Astrocyte of the hippocampus (primary cell): Measurements from ENCODE around the gene NAA10.
"Not testable (repeated sequence)": the region's sequence is repeated elsewhere in the genome, so short reads cannot be mapped to it uniquely, and the experiment has no call there.

ENCODE experiments used
- DNase-seq: peaks from one replicate; pipeline ENCODE4 v3.0.0; 2011; ENCODE audit warnings: low read depth, low spot score

NAA10 gene

DNA sequence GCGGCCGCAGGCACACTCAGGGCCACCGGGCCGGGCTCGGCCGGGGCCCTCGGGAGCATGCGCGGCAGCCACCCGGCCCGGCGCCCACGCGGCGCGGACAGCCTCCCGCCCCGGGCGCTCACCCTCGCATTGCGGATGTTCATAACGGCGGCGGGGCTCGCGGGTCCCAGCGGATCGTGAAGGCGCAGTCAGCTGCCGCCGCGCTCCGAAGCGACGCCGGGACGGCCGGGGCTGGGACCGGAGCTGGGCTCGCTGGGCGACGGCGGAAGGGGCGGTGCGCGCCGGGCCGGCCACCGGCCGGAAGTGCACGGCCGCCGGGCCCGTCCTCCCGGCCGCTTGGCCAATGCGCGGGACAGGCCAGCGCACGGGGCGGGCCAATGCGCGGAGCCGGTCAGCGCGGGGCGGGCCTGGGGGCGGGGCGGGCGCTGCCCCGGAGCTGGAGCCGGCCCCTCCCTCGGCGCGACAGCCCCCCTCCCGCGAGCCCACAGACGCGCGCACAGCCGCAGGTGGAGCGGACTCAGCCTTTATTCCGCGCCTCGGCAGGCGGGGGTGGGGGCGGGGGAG is at the start of gene NAA10:
Gene NAA10, minus strand, starts transcription at position 276 of the 564 bp plus-strand sequence. Its CDS starts 133 bp downstream, at position 143.
- peak; percentile 91 for DNase-seq

DNA sequence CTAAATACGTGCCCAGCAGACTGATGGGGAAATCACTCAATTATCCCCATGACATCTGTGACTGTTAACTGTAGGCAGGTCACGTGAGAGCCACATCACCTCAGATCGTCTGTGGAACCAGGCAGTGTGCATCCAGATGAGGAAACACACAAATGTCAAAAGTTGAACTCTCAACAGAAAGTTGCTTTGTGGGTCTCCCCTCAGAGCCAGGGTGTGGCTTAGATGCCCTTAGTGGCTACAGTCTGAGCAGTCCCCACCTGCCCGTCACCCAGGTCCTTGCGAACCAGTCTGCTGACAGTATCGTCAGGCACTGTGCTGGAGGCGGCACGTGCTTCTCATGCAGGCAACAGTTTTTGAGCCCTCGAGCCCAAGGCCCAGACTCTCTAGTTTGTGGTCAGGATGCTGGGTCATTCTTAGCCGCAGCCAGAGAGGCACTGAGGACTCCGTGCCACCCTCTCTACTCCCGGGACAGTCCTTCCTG is 48.5 kb upstream of the NAA10 start:
- no peak for DNase-seq

DNA sequence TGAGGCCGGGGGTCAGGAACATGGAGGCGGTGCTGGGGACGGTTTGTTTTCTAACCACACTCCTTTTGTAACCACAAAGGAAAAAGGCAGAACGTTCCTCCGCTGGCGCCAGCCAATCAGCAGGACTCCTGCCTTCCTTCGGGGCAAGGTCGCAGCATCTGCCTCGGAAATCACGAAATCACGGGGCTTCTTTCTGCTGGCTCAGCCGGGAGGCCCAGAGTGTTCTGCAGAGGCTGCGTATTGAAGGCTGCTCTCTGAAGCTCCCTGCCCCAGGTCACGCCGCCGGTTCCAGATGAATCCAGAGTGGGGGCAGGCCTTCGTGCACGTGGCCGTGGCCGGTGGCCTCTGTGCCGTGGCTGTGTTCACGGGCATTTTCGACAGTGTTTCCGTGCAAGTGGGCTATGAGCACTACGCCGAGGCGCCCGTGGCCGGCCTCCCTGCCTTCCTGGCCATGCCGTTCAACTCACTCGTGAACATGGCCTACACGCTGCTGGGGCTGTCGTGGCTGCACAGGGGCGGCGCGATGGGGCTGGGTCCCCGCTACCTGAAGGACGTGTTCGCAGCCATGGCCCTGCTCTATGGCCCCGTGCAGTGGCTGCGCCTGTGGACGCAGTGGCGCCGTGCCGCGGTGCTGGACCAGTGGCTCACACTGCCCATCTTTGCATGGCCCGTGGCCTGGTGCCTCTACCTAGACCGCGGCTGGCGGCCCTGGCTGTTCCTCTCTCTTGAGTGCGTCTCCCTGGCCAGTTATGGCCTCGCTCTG is 47.1 kb upstream of the NAA10 start:
- no peak for DNase-seq

DNA sequence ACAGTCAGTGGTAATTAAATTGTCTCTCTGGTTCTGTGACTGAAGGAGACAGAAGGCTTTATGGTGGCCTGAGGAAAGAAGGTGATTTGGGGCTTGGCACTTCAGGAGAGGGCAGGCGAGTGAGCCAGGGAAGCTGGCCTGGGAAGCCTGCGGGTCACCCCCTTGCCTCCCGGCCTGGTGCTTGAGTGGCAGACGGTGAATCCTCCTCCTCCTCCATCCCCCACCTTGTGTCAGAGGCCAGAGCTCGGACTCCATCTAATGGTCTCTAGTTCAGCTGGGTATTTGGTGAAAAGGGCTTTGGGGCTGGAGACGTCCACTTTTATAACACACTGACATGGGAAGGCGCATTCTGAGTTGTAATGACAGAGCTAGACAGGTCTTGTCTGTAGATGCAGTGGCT is 46.4 kb upstream of the NAA10 start:
- no peak for DNase-seq

DNA sequence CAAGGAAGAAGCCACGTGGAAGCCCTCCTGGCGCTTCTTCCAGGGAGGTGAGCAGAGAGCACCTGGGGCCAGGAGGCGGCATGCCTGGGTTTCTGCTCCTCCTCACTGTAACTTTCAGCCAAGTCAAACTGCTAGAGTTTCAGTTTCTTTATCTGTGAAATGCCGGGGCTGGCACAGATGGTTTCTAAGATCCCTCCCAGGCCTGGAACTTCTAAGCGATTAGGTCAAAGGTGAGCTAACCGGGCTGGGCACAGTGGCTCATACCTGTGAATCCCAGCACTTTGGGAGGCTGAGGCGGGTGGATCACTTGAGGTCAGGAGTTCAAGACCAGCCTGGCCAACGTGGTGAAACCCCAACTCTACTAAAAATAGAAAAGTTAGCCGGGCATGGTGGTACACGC is 45.6 kb upstream of the NAA10 start:
- DNase-seq, result not testable (repeated sequence)

DNA sequence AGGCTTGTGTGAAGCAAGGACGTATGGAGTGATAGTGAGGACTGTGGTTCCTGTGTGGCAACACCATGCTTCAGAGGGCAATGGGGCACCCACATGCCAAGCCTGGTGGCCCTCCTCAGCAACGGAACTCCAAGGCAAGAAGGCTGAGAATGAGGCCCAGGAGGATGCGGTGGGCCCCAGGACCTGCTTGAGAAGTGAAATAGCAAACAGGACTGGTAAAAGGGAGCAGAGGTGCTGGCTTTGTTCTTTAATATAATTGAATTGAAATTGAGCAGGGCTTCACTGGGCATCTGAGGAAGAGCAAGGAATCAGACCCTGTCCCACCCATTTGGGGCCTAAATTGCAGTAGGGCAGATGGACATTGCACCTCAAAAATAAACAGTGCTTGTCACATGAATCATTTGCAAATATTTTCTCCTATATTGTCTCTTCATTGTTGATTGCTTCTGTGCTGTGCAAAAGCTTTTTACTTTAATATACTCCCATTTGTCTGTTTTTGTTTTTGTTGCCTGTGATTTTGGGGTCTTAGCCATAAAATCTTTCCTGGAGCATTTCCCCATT is 40.0 kb upstream of the NAA10 start:
- no peak for DNase-seq

DNA sequence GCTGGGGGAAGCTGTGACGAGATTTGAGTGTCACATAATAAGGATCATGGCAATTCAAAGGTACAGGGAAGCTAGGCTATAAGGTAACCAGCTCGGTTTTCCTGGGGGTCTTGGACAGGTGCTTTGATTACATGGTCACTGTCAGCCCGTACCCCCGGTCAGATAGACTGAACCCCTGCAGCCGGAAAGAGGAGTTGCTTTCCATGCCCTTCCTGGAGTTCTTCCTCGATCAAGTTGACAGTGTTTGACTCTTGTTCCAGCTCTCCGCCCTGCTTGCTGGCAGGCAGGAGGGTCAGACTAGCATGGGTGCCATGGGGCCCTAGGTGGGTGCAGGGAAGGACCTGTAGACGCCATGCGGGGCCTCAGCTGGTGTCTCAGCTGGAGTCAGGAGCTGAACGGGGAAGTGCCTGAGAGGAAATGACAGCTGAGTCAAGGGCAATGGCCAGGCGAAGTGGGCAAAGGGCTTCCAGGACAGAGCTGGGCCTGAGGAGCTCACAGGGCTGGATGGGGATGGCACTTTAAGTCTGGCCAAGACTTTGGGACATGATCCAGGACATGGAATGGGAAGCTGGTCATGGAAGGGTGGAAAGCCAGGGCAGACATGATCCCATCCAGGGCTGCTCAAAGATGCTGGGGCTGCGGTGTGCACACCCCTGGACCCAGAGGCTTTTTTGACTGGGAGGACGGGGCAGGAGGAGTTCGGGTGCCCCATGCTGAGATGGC is 39.3 kb upstream of the NAA10 start:
- DNase-seq, result no peak

DNA sequence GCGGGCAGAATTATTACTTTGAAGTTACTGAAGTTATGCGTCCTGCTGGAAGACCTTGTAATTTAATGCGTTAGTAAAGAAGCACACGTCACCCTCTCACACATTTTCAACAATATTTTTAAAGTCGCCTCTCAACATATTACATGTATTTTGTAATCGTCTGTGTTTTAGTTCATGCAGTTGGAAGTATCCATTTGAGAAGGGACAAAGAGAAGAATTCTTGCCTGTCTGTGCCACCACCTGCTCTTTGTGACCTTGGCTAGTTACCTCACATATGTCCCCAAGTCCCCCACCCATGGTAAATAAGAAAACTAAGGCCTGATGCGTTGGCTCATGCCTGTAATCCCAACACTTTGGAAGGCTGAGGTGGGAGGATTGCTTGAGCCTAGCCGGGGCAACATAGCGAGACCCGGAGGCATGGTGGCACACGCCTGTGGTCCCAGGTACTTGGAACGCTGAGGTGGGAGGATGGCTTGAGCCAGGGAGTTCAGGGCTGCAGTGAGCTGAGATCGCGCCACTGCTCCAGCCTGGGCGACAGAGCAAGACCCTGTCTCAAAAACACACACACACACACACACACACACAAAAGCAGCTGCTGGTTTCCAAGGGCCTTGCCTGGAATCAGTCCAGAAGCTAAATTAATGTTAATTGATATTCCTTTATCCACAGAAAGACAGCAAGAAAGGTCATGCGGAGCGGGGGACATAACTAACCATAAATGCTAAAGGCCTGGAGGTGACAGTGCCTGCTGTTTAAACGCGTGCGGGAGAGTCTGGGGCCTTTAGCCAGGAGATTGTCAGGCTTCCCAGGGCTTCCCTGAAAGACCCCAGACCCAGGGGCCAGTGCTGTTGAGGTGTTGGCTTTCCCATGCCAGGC is 38.5 kb upstream of the NAA10 start:
- DNase-seq, result no peak

DNA sequence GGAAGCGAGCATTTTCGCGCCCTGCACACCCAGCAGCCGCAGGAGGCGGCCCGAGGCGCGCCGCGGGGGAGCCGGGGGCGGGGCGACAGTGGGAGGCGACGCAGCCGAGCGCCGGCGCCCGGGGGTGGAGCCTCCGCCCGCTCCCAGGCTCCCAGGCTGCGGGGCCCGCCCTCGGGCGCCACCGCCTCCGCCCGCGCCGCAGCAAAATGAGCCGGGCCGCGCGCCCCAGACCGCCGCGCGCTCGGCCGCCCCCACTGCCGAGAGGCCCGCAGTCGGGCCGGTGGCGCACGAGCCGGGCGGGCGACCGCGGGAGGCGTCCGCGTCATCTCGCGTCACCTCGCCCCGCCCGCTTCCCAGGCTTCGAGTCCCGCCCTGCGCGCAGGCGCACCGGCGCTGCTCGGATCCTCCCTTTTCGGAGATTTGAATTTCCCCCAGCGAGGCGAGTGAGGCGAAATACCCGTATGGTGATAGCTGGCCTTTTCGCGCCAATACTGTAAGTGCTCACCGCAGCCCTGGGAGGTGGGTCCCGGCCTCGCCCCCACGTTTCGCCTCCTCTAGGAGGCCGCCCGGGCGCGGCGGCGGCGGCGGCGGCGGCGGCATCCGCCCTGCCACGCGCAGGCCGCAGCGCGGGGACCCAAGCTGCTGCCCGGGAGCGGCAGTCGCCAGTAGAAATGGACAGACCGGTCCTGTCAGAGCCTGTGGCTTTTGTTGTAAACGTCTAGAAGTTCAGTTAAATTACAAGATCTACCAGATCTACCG is 37.7 kb upstream of the NAA10 start, which contains the start of gene TMEM187:
Gene TMEM187, plus strand, starts transcription at position 387 of the 759 bp plus-strand sequence. CDS start 9,309 bp downstream, outside the sequence.
- DNase-seq, result peak; percentile 94

DNA sequence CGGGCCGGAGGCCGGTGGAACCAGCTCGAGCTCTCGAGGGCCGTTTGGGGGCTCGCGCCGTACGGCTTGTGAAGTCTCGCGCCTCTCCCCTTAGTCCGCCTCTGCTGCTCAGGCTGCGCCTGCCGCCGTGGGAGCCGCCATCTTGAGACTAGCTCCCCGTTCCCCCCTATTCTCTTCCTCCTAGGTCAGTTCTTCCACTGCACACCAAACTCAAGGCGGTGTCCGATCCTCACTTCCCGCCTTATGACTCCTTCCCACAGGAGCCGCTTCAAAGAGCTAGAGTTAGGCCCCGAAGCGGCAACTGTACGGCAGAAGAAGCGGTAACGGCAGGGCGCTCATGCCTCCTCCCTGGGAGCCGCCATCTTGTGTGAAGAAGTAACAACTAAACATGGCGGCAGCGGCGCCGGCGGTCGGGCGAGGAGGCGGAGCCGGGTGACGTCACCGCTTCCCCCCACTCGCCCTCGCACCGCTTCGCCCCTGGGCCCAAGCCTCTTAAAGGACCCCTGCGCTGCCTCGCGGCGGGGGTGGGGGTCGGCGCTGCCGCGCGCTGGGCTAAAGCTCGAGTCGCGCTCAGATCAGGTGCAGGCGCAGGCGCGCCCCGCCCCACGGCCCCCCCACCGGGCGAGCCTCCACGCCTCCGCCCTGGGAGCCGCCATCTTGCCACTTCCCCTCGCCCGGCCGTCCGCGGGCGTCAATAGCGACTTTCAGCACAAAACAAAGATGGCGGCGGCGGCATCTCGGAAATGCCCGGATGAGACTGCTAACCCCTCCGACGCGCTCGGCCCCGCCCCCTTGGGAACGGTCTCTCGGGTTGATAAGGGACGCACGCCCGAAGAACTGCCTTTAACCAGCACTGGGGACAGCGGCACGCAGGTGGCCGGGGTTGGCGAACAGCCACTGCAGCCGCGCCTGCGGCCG is 36.9 kb upstream of the NAA10 start, which contains the start of gene HCFC1:
Gene HCFC1, minus strand, starts transcription at position 369 of the 918 bp plus-strand sequence. CDS start 978 bp downstream, outside the sequence.
- peak; percentile 95 for DNase-seq

DNA sequence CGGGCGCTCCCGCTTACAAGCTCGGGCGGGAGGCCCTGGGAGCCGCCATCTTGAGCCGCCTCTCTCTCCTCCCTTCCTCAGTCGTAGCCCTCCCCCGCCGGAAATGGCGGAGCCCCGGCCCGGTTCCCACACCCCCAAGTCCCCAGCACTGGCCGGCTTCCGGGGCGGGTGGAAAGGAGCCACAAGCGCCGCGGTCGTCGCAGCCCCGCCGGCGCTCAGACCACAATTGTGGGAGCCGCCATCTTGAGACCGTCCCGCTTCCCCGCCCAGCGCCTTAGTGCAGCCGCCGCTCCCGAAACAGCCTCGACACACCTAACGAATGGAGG is 36.2 kb upstream of the NAA10 start:
- DNase-seq, result peak; percentile 95

DNA sequence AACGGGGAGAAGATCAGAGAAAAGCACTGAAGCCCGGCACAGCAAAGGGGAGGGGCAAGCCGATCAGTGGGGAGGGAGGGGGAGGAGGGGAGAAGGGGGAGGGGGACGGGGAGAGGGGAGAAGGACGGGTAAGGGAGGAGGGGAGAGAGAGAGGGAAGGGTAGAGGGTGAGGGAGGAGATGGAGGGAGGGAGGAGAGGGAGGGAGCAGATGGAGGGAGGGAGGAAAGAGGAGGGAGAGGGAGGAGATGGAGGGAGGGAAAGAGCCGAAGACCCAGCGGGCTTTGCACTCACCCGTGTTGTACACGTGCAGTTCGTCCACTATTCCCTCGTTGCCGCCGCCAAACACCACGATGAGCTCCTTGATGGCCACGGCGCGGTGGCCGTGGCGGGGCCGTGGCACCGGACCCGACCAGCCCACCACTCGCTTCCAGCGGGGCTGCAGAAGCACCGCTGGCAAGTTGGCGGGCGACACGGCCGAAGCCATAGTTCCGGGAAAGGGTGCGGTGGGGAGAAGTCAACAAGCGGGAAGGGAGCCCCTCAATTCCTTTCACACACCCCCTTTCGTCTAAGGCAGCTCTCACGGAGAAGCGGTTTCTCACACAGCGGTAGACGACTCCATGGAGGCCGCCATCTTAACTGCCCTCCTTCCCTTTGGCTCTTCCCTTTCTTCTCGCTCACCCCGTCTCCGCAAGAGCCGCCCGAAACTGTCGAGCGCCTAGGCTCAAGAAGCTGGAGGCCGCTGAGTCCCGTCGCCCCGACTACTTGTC is 35.7 kb upstream of the NAA10 start:
- DNase-seq, result peak; percentile 71

DNA sequence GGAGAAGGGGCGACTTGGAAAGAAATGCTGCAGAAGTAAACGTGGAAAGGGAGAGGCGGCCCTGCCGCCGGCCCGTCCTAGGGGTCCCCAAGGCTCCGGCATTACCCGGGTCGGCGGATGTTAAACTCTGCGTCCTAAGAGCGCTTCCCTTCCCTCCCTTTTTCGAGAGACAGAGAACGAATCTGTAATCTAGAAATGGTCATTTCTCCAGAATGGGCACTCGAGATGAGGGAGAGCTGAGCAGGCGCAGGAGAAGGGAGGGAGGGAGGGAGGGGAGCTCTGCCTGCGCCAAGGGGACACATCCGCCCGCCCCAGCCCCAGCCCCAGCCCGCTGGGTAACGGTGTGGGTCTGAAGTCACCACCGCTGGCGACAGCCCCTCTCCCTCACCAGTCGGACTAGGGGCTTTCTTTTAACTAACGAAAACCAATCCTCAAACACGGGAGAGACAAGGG is 35.1 kb upstream of the NAA10 start:
- peak; percentile 63 for DNase-seq

DNA sequence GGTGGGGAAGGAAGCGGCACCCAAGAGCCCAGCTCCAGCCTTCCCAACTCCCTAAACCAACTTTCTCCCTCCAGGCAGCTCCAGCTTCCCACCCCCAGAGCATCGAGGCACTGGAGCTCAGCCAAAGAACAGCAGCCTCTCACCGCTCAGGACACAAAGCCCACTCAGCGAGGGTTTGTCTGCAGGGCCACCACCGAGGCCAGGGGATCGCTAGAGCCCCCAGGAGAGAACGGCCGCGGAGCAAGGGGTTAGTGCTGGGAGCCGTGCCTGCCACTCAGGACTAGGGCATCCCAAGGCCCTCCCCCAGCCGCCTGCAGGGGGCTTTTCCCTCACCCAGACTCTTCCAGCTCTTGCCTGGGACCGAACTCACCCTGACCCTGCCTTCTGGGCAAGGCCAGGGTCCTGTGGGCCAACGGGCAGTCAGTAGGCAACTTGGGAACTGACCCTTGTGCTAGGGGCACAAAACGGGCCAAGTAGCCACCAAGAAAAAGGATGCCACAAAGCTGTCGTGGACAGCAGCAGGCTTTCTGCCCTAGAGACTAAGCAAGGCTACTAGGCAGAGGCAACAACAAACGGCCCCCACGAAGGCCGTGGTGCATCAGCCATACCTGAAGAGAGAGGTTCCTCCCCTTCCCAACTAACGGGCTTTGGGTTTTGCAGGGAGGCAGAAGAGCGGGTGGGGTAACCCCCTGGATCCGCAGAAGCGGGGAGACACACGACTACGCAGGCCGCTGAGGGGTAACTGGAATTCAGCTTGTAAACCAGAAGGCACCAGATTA is 34.5 kb upstream of the NAA10 start:
- peak; percentile 31 for DNase-seq

DNA sequence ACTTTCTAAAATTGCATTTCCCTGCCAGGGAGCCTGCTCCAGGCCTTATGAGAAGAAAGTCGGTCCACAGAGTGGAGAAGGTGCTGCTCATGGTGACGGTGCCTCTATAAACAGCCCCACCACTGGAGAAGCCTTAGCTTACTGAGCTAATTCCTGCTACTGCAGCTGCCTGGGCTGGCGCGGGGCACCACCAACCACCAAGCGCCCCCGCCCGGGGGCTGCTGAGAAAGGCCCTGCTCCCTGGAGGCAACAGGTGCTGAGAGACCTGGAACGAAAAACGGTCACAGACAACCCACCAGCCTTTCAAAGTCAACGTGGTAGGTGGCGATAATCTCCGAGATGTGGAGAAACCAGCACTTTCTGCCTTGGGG is 33.9 kb upstream of the NAA10 start:
- peak; percentile 50 for DNase-seq

DNA sequence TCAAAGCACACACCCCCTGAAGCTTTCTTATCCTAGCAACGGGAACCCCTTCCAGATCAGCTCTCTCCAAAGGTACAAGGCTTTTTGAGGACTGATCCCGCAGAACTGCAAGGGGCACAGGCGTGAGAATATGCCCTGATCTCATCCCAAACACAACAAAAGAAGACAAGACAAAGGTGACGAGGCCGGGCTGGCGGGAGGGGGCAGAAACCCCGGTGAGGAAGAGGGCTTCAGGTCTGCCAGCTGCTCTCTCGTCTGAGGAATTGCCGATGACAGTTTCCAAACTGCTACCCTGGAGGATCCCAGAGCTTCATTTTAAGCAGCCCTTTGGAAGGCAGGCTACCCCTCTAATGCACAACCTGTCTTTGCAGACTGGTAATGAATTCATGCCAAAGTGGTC is 33.4 kb upstream of the NAA10 start:
- no peak for DNase-seq

DNA sequence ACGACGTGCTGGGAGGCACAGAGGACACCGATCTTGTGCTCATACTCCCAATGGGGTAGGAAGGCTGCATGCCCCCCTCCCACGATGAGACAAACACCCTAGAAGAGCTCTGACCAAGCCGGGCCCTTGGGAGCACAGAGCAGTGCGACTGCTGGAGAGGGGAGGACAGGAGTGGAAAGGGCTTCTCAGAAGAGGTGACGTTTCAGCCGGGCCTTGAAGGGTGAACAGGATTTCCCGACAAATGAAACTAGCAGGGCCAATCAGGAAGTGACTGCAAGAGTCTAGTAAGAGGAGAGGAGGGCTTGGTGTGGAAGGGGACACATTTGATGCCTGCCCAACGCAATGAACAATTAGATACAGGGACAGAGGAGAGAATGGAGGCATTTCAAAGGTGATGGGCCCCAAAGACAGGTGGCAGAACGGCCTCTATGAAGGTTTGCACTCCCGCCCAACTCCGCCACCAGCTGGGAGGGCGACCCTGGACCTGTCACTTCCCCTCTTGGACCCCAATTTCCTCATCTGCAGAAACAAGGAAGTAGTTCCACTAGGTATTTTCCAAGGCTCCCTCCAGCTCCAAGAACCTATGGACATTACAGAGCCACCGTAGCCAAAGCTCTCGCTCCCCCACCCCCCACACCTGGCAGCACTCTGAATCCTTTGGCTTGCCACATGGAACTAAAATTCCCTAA is 32.8 kb upstream of the NAA10 start:
- no peak for DNase-seq
